Measurements from ENCODE around the gene RNF10.

- TF ChIP-seq CTCF (IDR thresholded peaks at IDR 0.05) (no peak), POLR2A (IDR thresholded peaks at IDR 0.05) (no peak), EP300 (IDR thresholded peaks at IDR 0.05) (no peak), POLR2AphosphoS5 (IDR thresholded peaks at IDR 0.05) (no peak)
Measured at GRCh38 chr12:120490325-120490724, 43.8 kb upstream of the RNF10 start.

All from stomach (tissue), 4 donors.